GM08714 (cell line): ENCODE data around the gene PHTF1.
A peak's percentile ranks its signal among the peaks of the same experiment; 100 is the strongest.

Experiments
- H3K4me3 ChIP-seq: fragments of 200-500 bp; sonication (Bioruptor generic); 2 replicates; pipeline ENCODE4 v1.5.1; 2014; ENCODE audit warnings: mild to moderate bottlenecking, low read length, inconsistent platforms
- ZNF274 ChIP-seq: IDR thresholded peaks from 2 replicates; pipeline ENCODE4 v1.6.1; 2012; ENCODE audit warnings: mild to moderate bottlenecking, low read depth, low read length

The PHTF1 gene

GRCh38 chr1:113784104-113784779 is 25.0 kb upstream of the PHTF1 start:
- TF ChIP-seq ZNF274, result no peak
- no peak overlapping the region for H3K4me3 ChIP-seq

GRCh38 chr1:113783254-113784103 is 24.2 kb upstream of the PHTF1 start:
- H3K4me3 ChIP-seq, result peak overlapping the region; percentile 15; the same call in 1 of the 2 replicates
- no peak for TF ChIP-seq ZNF274

- TF ChIP-seq ZNF274, result no peak
These were observed 23.1 kb upstream of the PHTF1 start for GRCh38 chr1:113782406-113782805.

GRCh38 chr1:113780374-113781146 is 21.3 kb upstream of the PHTF1 start:
- TF ChIP-seq ZNF274, result no peak
- peak overlapping the region; percentile 53; the same call in 1 of the 2 replicates for H3K4me3 ChIP-seq

More at GRCh38 chr1:113782406-113782805, 23.1 kb upstream of the PHTF1 start:
- no peak overlapping the region for H3K4me3 ChIP-seq

GRCh38 chr1:113779542-113779941 is 20.3 kb upstream of the PHTF1 start:
- H3K4me3 ChIP-seq, result no peak overlapping the region
- TF ChIP-seq ZNF274, result no peak

- no peak for TF ChIP-seq ZNF274
- no peak overlapping the region for H3K4me3 ChIP-seq
These were observed 18.3 kb upstream of the PHTF1 start for GRCh38 chr1:113777561-113777960.

GRCh38 chr1:113770031-113770430 is 10.7 kb upstream of the PHTF1 start:
- no peak overlapping the region for H3K4me3 ChIP-seq
- TF ChIP-seq ZNF274, result no peak

GRCh38 chr1:113769601-113769970 is 10.3 kb upstream of the PHTF1 start:
- TF ChIP-seq ZNF274, result no peak

GRCh38 chr1:113768916-113769600 is 9.8 kb upstream of the PHTF1 start:
- TF ChIP-seq ZNF274, result no peak
- H3K4me3 ChIP-seq, result no peak overlapping the region

More at GRCh38 chr1:113769601-113769970, 10.3 kb upstream of the PHTF1 start:
- no peak overlapping the region for H3K4me3 ChIP-seq

- no peak overlapping the region for H3K4me3 ChIP-seq
- no peak for TF ChIP-seq ZNF274
These were observed 6.3 kb upstream of the PHTF1 start for GRCh38 chr1:113765306-113766230.

- no peak for TF ChIP-seq ZNF274
These were observed 4.4 kb upstream of the PHTF1 start for GRCh38 chr1:113763661-113764060.

GRCh38 chr1:113761937-113762336 is 2.7 kb upstream of the PHTF1 start:
- no peak overlapping the region for H3K4me3 ChIP-seq
- no peak for TF ChIP-seq ZNF274

More at GRCh38 chr1:113763661-113764060, 4.4 kb upstream of the PHTF1 start:
- H3K4me3 ChIP-seq, result no peak overlapping the region
